ENCODE results near the gene GRK5.

The GRK5 gene

DNA sequence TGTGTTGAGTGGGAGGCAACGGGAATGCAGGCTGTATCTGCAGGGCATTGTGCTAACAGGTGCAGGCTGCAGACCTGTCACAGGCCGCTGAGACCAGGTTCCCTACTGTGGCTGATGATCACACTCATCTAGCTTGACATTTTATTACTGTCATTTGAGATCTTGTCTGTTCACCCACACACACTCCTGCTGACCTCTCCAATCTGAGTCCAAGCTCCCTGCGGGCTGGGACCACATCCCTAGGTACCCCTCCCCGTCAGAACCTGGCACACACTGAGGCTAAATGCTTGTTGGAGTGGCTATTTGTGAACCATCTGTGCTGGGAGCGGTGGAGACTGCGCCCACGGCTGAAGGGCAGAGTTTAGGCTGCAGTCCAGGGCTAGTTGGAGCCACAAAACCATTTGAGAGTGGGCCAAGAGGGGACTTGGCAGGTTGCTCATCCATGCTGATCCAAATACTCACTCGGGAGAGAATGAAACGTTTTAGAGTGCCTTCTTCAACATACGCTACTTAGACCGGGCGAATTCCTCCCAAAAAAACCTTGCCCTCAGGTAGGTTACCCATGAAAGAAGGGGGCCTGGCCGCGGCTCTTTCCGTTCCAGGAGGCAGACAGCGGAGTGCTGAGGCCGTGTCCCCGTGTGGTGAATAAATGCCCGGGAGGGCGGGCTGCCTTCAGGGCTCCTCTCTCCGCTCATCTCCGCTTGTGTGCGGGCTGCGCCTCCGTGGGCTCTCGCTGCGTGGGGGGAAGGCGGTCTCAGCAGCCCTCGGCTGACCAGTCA, 170.8 kb downstream of the GRK5 start:
- no peak for DNase-seq (ENCODE audit: low read depth in 2 of 2)

DNA sequence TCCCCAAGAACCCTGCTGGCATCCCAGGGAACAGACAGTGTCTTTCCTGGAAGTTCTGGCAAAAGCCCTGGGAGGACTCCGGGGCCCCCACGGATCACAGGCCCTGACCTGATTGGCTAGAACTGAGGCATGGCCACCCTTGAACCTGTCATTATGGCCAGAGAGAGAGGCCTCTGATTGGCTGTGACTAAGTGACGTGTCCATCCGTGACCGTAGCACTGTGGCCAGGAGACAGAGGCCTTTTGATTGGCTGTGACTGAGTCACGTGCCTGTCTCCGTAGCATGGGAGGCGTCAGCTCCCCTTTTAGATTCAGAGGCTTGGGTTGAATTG, 171.3 kb downstream of the GRK5 start:
- DNase-seq (ENCODE audit: low read depth in 2 of 2): no peak

GRCh38 chr10:119379466-119380071, 172.2 kb downstream of the GRK5 start:
- no peak for DNase-seq (ENCODE audit: low read depth in 2 of 2)

GRCh38 chr10:119383174-119383856, 175.9 kb downstream of the GRK5 start:
- no peak for DNase-seq (ENCODE audit: low read depth in 2 of 2)

DNA sequence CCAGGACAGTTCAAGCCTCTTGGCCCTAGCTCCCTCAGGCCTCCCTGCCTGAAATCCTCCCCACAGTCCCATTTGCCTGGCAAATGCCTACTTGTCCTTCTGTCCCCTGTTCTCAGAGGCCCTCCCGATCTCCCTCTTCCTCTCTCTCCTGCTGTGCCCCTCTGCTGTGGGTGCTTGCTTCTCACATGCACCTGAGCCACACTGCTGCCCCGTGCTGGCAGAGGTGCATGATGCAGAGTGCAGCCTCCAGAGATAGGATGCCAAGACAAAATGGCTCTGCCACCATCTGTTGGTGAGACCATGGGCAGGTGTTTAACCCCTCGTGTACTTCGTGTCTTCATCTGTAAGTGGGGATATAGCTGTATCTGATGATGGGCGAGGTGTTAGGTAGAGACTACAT, 176.8 kb downstream of the GRK5 start:
- no peak for DNase-seq (ENCODE audit: low read depth in 2 of 2)

GRCh38 chr10:119386666-119387065, 179.3 kb downstream of the GRK5 start:
- DNase-seq (ENCODE audit: low read depth in 2 of 2): no peak

- no peak for DNase-seq (ENCODE audit: low read depth in 2 of 2)
These were observed 181.5 kb downstream of the GRK5 start for GRCh38 chr10:119388849-119389345.

DNA sequence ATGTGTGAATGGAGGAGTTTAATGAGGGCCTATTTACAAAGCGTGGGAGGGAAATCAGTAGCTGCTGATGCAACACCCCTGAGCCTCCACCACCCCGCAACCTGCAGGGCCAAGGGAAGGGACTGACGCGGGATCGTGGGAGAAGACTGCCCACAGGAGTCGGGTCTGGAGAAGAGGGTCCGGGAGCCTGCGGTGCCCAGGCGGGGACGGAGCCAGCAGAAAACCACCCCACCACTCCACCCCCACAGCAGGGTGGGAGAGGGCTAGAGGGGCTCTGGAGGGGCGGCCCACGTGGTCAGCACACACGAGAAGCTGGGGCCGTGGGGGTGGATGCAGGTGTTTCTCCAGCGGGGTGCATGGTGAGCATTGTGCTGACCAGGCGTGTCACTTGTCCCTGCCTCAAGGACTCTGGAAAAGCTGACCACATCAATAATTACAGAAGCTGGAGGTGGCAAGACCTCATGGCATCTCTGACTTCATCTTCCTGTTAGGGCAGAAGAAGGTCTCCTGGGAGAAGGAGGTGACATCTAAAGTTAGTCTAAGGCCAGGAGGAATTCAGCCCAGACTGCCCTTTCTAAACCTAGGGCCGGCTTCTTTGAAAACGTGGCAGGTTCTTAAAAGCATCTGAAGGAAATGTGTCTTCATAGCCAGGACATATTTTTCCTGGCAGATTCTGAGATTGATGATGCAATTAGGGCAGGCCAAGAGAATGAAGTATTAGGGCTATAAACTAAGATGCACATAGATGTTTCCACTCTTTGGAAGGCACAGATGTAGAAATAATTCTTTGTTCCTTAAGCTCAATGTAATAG, 184.3 kb downstream of the GRK5 start:
- DNase-seq (ENCODE audit: low read depth in 2 of 2): no peak

DNA sequence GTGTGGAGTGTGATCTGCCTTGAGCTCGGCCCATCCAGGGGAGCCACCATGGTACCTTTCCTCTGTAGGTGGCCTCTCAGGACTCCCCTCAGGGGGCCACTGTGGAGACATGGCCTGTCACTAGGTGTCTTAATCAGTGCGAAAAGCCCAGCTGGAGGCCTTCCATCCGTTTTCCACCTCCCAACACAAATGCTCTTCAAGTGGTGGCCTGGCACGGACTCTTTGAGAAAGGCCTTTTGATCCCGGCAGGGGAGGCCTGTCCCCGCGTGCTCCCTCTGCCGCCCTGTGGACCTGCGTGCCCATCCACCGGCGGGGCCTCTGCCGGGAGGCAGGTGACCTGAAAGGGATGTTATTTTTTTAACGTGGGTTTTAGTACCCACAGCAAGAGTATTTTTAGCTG, 185.6 kb downstream of the GRK5 start:
- no peak for DNase-seq (ENCODE audit: low read depth in 2 of 2)

GRCh38 chr10:119393421-119393820, 186.1 kb downstream of the GRK5 start:
- DNase-seq (ENCODE audit: low read depth in 2 of 2): no peak

DNA sequence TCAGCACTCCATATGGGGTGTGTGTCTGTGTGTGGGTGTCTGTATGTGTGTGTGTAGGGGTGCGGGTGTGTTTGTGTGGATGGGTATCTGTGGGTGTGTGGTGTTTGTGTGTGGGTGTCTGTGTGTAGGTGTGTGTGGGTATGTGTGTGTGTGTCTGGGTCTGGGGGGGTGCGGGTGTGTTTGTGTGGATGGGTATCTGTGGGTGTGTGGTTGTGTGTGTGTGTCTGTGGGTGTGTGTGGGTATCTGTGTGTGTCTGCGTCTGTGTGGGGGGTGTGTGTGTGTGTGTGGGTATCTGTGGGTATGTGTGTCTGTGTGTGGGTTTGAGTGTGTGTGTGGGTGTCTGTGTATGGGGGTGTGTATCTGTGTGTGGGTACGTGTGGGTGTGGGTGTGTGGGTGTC, 186.5 kb downstream of the GRK5 start:
- no peak for DNase-seq (ENCODE audit: low read depth in 2 of 2)

DNA sequence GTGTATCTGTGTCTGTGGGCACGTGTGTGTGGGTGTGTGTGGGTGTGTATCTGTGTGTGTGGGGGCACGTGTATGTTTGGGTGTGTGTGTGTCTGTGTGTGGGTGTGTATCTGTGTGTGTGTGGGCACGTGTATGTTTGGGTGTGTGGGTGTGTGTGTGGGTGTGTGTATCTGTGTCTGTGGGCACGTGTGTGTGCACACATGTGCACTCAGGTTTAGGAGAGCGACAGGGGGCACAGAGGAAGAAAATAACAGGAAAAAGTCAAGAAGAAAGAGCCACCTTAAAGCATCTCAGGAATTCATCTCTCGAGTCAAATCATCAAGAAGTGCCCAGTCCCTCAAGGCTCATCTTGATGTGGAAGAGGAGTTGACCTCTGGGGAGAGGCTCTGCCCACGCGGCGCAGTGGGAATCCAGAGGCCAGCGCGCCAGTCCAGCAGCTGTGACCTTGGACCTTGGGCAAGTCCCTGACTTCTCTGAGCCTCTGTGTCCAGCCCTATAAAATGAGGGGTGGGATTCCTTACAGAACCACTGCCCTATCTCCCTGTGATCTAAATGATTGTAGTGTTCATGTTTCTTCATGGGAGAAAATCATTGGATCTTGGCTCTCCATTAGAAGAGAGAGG, 187.4 kb downstream of the GRK5 start:
- no peak for DNase-seq (ENCODE audit: low read depth in 2 of 2)

- DNase-seq (ENCODE audit: low read depth in 2 of 2): no peak
These were observed 188.1 kb downstream of the GRK5 start for GRCh38 chr10:119395280-119396007.

GRCh38 chr10:119396008-119396708, 188.8 kb downstream of the GRK5 start:
- DNase-seq (ENCODE audit: low read depth in 2 of 2): no peak

DNA sequence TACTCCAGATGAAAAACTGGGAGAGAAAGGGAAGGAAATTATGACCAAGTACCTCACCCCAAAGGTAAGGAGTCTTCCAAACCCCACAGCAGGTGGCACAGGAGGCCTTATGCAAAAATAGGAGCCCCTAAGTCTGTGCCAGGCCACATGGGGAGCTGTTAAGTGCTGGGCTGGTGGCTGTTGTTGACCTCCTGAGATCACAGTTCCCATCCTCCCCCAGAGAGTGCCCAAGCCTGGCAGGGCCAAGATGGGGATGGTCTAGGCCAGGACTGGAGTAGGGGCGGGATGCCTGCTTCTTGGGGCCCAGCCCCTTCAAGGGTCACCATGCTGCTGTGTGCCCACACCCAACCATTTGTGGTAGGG, 189.3 kb downstream of the GRK5 start:
- no peak for DNase-seq (ENCODE audit: low read depth in 2 of 2)

GRCh38 chr10:119397416-119397815, 190.0 kb downstream of the GRK5 start:
- no peak for DNase-seq (ENCODE audit: low read depth in 2 of 2)

DNA sequence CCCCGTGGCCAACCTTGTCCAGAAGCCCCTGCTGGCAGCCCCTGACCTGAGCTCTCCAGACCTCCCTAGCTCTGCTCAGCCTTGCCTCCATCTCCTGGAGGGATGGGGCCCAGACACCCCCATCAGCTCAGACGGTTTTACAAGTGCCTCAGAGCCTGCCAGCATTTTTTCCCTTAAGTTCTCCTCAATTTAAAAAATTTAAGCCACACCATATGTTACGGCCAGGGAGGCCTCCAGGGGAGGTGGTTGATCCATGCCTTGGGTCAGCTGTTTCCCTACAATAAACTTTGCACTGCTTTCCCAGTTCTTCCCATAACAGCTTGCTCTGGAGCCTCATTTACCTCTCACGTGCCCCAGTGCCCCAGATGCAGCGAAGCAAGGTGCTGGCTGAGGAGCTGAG, 191.6 kb downstream of the GRK5 start:
- DNase-seq (ENCODE audit: low read depth in 2 of 2): no peak

GRCh38 chr10:119399466-119399865, 192.1 kb downstream of the GRK5 start:
- DNase-seq (ENCODE audit: low read depth in 2 of 2): no peak

- DNase-seq (ENCODE audit: low read depth in 2 of 2): peak; percentile 70 to 73
These were observed 194.5 kb downstream of the GRK5 start for GRCh38 chr10:119401671-119402395.

DNA sequence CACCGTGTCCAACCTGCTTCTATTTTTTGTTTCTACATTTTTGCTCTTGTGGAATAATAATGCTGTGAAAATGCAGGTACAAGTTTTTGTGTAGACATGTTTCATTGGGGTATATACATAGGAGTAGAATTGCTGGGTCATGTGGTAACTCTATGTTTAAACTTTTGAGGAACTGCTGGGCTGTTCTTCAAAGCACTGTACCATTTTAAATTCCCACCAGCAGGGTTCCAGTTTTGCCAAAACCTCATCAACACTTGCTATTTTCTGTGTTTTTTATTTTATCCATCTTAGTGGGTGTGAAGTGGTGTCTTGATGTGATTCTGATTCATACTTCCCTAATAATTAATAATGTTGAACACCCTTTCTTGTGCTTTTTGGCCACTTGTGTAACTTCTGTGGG, 196.6 kb downstream of the GRK5 start:
- DNase-seq (ENCODE audit: low read depth in 2 of 2): no peak

All from fibroblast of skin of left biceps (primary cell).